Endothelial cell of umbilical vein (primary cell): ENCODE measurements around the gene CYB5R4. TPM values are rescaled to one million over a fixed set of nuclear protein-coding genes. Genes with fewer than 3 reads are reported as not detected.

Source experiments
- BruUV-seq: library from RNA; stranded (reverse); fragments of 400-500 nt; replicated peaks from 2 replicates; lab custom pipeline; 2021; lab: Mats Ljungman, UMichigan
- CTCF ChIA-PET: fragments of 300-600, 350-600 bp; sonication (Branson Sonifier 250); formaldehyde crosslinking; loops from one replicate; lab custom pipeline; 2021; ENCODE audit warnings: antibody characterized with exemption, inconsistent platforms; lab: Charles Lee
- POLR2A ChIA-PET: fragments of 300-600, 350-600 bp; sonication (Branson Sonifier 250); formaldehyde crosslinking; loops from one replicate; lab custom pipeline; 2021; ENCODE audit warnings: antibody characterized with exemption, inconsistent platforms; lab: Charles Lee
- DNase-seq: peaks from one replicate; pipeline ENCODE4 v3.0.0-alpha.2; 2011; ENCODE audit warnings: low read depth, low spot score
- FAIRE-seq: peaks from 2 replicates; lab custom pipeline; 2011; peaks lifted over from hg19 to GRCh38; lab: Jason Lieb, UNC
- H2AFZ ChIP-seq: 2 replicates; pipeline ENCODE4 v1.6.0; 2012; ENCODE audit warnings: low read depth, low read length, control low read depth, inconsistent platforms
- H3K27ac ChIP-seq: 2 replicates; pipeline ENCODE4 v1.5.1; 2011; ENCODE audit warnings: low read depth, mild to moderate bottlenecking, control low read depth, low read length, moderate library complexity; ENCODE audit not compliant: insufficient read depth
- H3K27me3 ChIP-seq, 2 experiments: 2 replicates each; pipeline versions ENCODE4 v1.6.0 to v1.6.1; 2011; ENCODE audit warnings: low read length in 2 of 2, mixed read lengths in 1 of 2; ENCODE audit not compliant: control insufficient read depth in 2 of 2, insufficient read depth in 2 of 2
- H3K36me3 ChIP-seq, 2 experiments: 2 replicates in 1 of 2; 3 replicates in 1 of 2; pipeline ENCODE4 v1.5.1; 2011; ENCODE audit warnings: low read length in 2 of 2, mild to moderate bottlenecking in 1 of 2, moderate library complexity in 1 of 2; ENCODE audit not compliant: control insufficient read depth in 2 of 2, insufficient read depth in 2 of 2; ENCODE audit errors: extremely low read depth in 1 of 2
- H3K4me1 ChIP-seq: 3 replicates; pipeline ENCODE4 v1.5.1; 2011; ENCODE audit warnings: mild to moderate bottlenecking, low read length; ENCODE audit not compliant: control insufficient read depth, insufficient read depth; ENCODE audit errors: extremely low read depth
- H3K4me2 ChIP-seq: 2 replicates; pipeline ENCODE4 v1.6.1; 2011; ENCODE audit warnings: low read length, control low read depth, mixed read lengths; ENCODE audit not compliant: insufficient read depth
- H3K4me3 ChIP-seq, 3 experiments: fragments of 200-600 bp in 1 of 3; sonication (generic), shearing (Covaris generic) in 1 of 3; replicated peaks in 1 of 3; 2 replicates each; pipeline ENCODE4 v1.5.1; 2011 to 2016; ENCODE audit warnings: control low read depth in 3 of 3, low read length in 3 of 3, mild to moderate bottlenecking in 2 of 3, inconsistent platforms in 1 of 3, low read depth in 1 of 3, moderate library complexity in 1 of 3; ENCODE audit not compliant: insufficient read depth in 1 of 3
- H3K79me2 ChIP-seq: 2 replicates; pipeline ENCODE4 v1.6.0; 2012; ENCODE audit warnings: low read length, inconsistent platforms; ENCODE audit not compliant: control insufficient read depth, insufficient read depth
- H3K9ac ChIP-seq: replicated peaks from 2 replicates; pipeline ENCODE3; 2011; ENCODE audit warnings: low read length, control low read depth; ENCODE audit not compliant: insufficient read depth; ENCODE audit errors: extremely low read depth
- H3K9me1 ChIP-seq: replicated peaks from 3 replicates; pipeline ENCODE4 v1.6.0; 2011; ENCODE audit warnings: mild to moderate bottlenecking, low read length; ENCODE audit not compliant: control insufficient read depth, insufficient read depth; ENCODE audit errors: extremely low read depth
- H3K9me3 ChIP-seq: replicated peaks from 2 replicates; pipeline ENCODE4 v1.5.1; 2012; ENCODE audit warnings: low read length, inconsistent platforms; ENCODE audit not compliant: control insufficient read depth, insufficient read depth
- H4K20me1 ChIP-seq: replicated peaks from 2 replicates; pipeline ENCODE3; 2011; ENCODE audit warnings: mild to moderate bottlenecking, low read length; ENCODE audit not compliant: control insufficient read depth, insufficient read depth; ENCODE audit errors: extremely low read depth
- CTCF ChIP-seq, 2 donors: IDR thresholded peaks; 1 replicate in 1 of 2; 2 replicates in 1 of 2; pipeline ENCODE4 v1.5.1; 2011; ENCODE audit warnings: low read length in 2 of 2, mild to moderate bottlenecking in 2 of 2, moderate library complexity in 2 of 2, control low read depth in 1 of 2, inconsistent platforms in 1 of 2, low read depth in 1 of 2; ENCODE audit not compliant: insufficient read depth in 1 of 2; ENCODE audit errors: extremely low read depth in 1 of 2
- EZH2 ChIP-seq: IDR thresholded peaks from 2 replicates; pipeline ENCODE4 v1.6.1; 2012; ENCODE audit warnings: borderline replicate concordance, low read depth, mild to moderate bottlenecking, moderate library complexity, low read length, inconsistent platforms; ENCODE audit not compliant: severe bottlenecking
- FOS ChIP-seq: IDR thresholded peaks from 2 replicates; pipeline ENCODE4 v1.6.1; 2011; ENCODE audit warnings: mild to moderate bottlenecking, low read length, moderate library complexity, borderline replicate concordance; ENCODE audit not compliant: insufficient read depth
- GATA2 ChIP-seq: IDR thresholded peaks from 2 replicates; pipeline ENCODE4 v1.7.0; 2011; ENCODE audit warnings: low read depth, mild to moderate bottlenecking, moderate library complexity, mixed read lengths, low read length; ENCODE audit not compliant: insufficient read length, insufficient read depth
- JUN ChIP-seq: IDR thresholded peaks from 2 replicates; pipeline ENCODE4 v1.6.1; 2011; ENCODE audit warnings: borderline replicate concordance, low read depth; ENCODE audit not compliant: insufficient read length, insufficient read depth
- MAX ChIP-seq: IDR thresholded peaks from 2 replicates; pipeline ENCODE4 v1.6.1; 2011; ENCODE audit not compliant: insufficient read depth, insufficient read length
- MYC ChIP-seq: IDR thresholded peaks from one replicate; pipeline ENCODE4 v1.6.1; 2011; ENCODE audit warnings: mild to moderate bottlenecking, low read depth, low read length
- POLR2A ChIP-seq: IDR thresholded peaks from 2 replicates; pipeline ENCODE4 v1.6.1; 2012; ENCODE audit warnings: low read depth, mild to moderate bottlenecking, control low read depth, low read length
- POLR2AphosphoS5 ChIP-seq: IDR thresholded peaks from 2 replicates; pipeline ENCODE4 v1.6.1; 2012; ENCODE audit warnings: low read depth, mild to moderate bottlenecking, control low read depth, low read length, moderate library complexity; ENCODE audit not compliant: insufficient read depth
- dilution Hi-C: fragments of 300-500 bp; cut with MboI; formaldehyde crosslinking; loops from one replicate; pipeline ENCODE4 v1.15.0; 2019; ENCODE audit warnings: low sequenced_read_pairs; ENCODE audit not compliant: extremely low pct_ligation_motif_present
- intact Hi-C: fragments of 100-400 bp; cut with micrococcal nuclease; formaldehyde crosslinking; loops from one replicate; pipeline ENCODE4 v1.10.0; 2022
- polyA plus RNA-seq, 4 experiments: library from polyadenylated mRNA; depleted of rRNA in 3 of 4; stranded (reverse) in 3 of 4; unstranded in 1 of 4; fragments of >200 nt; gene quantifications; 2 replicates each; pipeline versions ENCODE4 v1.2.1 to v1.2.3, GENCODE V29; 2011 to 2012; ENCODE audit warnings: missing spikeins in 1 of 4
- total RNA-seq: library from RNA; stranded (reverse); gene quantifications from 2 replicates; pipeline ENCODE4 v1.2.3, GENCODE V29; 2021

CYB5R4 gene
- total and polyA plus RNA-seq, 2 donors (not counting 3 experiments of a cell fraction or from before 2014, with no cell fraction given) = 3.1 to 13.4 TPM

- FAIRE-seq = no peak
- H3K4me2 ChIP-seq = no peak overlapping the region
- dilution Hi-C loops (no loop called here), intact Hi-C loops (no loop called here)
- DNase-seq = no peak
- H3K79me2 ChIP-seq = no peaks in the 10 kb centered on the region
- no peak overlapping the region for H3K27ac ChIP-seq
- TF ChIP-seq EZH2 = no peak
- no peak for TF ChIP-seq MYC
- no peak for TF ChIP-seq GATA2
- no peak for TF ChIP-seq POLR2A
- TF ChIP-seq JUN = no peak
- TF ChIP-seq POLR2AphosphoS5 = no peak
- H3K9ac ChIP-seq = no peak overlapping the region
- no TSS peak for BruUV-seq
- ChIA-PET CTCF (interaction anchor here (1.3 kb wide), 1 partner anchor 328 kb away, joined by 4 read pairs; no protein-coding TSS in a partner anchor), POLR2A (no interaction called here)
- H3K9me3 ChIP-seq = no peaks in the 10 kb centered on the region
- no peaks in the 10 kb centered on the region for H3K4me1 ChIP-seq
- H3K9me1 ChIP-seq = no peaks in the 10 kb centered on the region
- H3K27me3 ChIP-seq = no peaks in the 10 kb centered on the region
- H4K20me1 ChIP-seq = no peaks in the 10 kb centered on the region
- no peak overlapping the region for H2AFZ ChIP-seq
- H3K4me3 ChIP-seq = no peak overlapping the region
- no peaks in the 10 kb centered on the region for H3K36me3 ChIP-seq
Observed at GRCh38 chr6:83891586-83891985, 32.1 kb downstream of the CYB5R4 start.

- CTCF ChIA-PET = interaction anchor here (1.3 kb wide), 1 partner anchor 326 kb away, joined by 4 read pairs; no protein-coding TSS in a partner anchor
- intact Hi-C loops = no loop called here
Observed at GRCh38 chr6:83893024-83893423, 33.5 kb downstream of the CYB5R4 start.

More at GRCh38 chr6:83893024-83893423, 33.5 kb downstream of the CYB5R4 start:
- Histone ChIP-seq H4K20me1 (no peaks in the 10 kb centered on the region), H3K36me3 (no peaks in the 10 kb centered on the region), H2AFZ (no peak overlapping the region), H3K9me3 (no peaks in the 10 kb centered on the region), H3K27me3 (no peaks in the 10 kb centered on the region), H3K4me2 (no peak overlapping the region), H3K4me1 (no peaks in the 10 kb centered on the region), H3K79me2 (no peaks in the 10 kb centered on the region), H3K27ac (no peak overlapping the region), H3K9ac (no peak overlapping the region), H3K9me1 (no peaks in the 10 kb centered on the region), H3K4me3 (no peak overlapping the region)
- no peak for FAIRE-seq
- BruUV-seq = no TSS peak
- TF ChIP-seq POLR2AphosphoS5 (no peak), POLR2A (no peak), MYC (no peak), JUN (no peak), MAX (no peak), FOS (no peak), GATA2 (no peak), EZH2 (no peak), CTCF (IDR thresholded peaks at IDR 0.05; ENCODE audit: extremely low read depth in 1 of 2, insufficient read depth in 1 of 2, low read depth in 1 of 2, low read length in 2 of 2) (no peak)
- POLR2A ChIA-PET = no interaction called here
- no peak for DNase-seq
- dilution Hi-C loops = no loop called here
